DMS114 treated with DMSO at 0.1 percent for 48 hours (cell line): ENCODE measurements around the gene SF3B3.
"Not testable (repeated sequence)": the region's sequence is repeated elsewhere in the genome, so short reads cannot be mapped to it uniquely, and the experiment has no call there.

ENCODE experiments used
- DNase-seq: peaks from one replicate; lab custom pipeline; 2025; ENCODE audit not compliant: unreplicated experiment; lab: John Stamatoyannopoulos, UW

Gene SF3B3

DNA sequence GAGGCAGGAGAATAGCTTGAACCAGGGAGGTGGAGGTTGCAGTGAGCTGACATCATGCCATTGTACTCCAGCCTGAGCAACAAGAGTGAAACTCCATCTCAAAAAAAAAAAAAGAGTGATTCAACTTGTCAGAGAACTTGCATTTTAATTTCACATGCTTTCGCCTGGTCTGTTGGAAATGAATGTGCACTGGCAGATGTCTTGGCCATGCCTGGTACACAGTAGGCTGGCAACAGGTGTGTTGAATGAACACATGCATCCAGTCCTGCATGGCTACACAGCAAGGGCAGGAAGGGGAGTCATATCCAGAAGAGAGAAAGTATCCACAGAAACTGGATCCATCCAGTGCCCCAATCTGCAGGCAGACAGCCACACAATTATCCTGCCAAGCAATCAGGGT, 11.8 kb upstream of the SF3B3 start:
- no peak for DNase-seq

DNA sequence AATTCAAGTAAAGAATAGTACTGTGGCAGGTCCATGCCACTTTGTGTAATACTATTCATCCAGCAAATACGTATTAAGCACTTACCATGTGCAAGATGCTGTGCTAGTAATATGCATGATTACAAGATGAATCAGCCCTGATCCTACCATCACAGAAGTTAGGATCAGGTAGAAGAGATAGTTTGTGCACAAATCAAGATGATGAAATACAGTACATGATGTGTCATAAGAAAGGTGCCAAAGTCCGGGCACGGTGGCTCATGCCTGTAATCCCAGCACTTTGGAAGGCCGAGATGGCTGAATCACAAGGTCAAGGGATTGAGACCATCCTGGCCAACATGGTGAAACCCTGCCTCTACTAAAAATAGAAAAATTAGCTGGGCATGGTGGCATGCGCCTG, 11.2 kb upstream of the SF3B3 start:
- no peak for DNase-seq

DNA sequence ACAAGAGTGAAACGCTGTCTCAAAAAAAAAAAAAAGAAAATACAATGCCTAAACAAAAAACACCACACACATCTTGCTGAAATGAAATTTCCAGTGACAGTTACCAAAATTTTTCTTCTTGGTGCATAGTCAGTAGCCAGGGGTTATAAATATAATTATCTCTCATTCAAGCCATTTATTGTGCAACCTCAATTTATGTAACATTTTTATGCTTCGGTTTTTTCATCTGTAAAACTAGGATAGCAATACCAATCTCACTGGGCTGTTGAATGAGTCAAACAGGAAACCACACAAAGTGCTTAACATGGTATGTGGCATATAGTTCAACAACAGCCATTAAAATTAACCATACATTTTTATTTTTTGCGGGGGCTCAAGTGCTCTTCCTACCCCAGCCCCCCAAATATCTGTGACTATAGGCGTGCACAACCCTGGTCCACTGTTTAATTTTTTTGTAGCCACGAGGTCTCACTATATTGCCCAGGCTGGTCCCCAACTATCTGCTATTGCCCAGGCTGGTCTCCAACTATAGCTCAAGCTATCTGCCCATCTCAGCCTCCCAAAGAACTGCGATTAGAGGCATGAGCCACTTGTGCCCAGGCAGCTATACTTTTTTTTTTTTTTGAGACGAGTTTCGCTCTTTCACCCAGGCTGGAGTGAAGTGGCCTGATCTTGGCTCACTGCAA, 2.9 kb upstream of the SF3B3 start:
- no peak for DNase-seq

DNA sequence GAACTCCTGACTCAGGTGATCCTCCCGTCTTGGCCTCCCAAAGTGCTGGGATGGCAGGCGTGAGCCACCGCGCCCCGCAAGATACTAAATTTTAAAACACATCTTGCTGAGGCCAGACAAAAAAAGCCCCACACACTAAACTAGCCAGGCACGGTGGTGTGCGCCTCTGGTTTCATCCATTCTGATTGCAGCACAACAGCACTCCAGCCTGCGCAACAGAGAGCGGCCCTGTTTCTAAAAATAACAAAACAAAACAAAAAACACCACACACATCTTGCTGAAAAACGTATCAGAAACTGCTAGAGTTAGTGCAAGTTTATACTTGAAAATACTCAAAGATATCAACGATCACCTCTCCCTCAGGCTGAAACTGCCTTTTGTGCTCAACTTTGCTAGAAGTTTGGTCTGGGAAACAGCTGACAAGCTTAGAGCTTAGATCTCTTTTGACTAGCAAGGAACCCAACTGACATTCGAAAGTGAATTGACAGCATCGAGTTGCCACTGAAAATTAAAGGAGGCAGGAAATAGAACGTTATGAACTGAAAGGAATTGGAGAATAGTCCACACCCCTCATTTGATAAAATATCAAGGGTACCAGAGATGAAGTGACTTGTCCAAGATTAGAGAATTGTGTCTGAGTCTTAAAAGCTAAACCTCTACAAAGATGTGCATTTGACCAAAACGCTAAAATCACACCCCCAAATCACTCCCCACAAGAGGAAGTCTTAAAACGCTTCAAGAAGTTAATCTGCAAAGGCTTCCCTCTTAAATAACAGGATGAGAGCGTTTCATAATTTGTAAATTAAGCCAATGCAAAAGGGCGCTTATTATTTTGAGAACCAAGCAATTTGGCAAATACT, 1.2 kb upstream of the SF3B3 start:
- no peak for DNase-seq

DNA sequence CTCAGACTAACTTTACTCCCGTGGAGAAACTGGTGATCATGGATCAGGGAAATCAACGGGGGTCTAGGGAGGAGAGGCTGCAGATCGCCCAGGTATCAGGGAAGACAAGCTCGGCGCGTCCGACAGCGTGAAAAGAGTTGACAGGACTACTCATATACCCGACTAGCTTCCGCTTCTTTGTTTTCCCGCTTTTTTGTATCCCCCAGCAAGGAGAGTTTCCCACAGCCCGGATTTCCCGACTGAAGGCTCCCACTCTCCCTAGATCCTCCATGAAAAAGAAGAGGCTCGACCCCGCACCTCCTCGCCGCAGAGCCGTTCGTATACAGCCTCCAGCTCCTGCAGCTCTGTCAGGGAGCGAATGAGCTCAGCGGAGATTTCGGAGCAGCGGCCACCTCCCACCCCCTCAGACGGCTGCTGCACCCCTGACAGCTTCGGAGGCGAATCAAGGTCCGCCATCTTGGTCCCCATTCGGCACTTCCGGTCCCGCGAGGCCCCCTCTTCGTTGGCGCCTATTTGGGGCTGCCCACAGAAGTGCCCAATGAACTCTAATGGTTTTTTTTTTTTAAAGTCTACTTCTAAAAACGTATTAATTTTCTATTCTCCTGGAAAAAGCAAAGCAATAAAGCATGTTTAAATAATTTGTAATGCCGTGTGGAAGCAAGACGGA, 407 bp upstream of the SF3B3 start, which contains the start of gene COG4:
TSS of gene COG4 (minus strand) at position 479 of the 667 bp plus-strand sequence. CDS start at position 468, 11 bp downstream.
- DNase-seq = peak; percentile 87

DNA sequence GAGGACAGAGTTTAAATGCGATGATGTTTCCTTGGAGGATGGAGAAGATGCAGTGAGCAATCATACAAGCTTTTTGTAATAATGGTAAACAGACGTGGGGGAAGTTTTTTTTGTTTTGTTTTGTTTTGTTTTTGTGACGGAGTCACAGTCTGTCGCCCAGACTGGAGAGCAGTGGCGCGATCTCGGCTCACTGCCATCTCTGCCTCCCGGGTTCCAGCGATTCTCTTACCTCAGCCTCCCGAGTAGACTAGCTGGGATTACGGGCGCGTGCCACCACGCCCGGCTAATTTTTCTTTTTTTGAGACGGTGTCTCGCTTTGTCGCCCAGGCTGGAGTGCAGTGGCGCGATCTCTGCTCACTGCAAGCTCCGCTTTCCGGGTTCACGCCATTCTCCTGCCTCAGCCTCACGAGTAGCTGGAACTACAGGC, 796 bp downstream of the SF3B3 start:
- DNase-seq = not testable (repeated sequence)

DNA sequence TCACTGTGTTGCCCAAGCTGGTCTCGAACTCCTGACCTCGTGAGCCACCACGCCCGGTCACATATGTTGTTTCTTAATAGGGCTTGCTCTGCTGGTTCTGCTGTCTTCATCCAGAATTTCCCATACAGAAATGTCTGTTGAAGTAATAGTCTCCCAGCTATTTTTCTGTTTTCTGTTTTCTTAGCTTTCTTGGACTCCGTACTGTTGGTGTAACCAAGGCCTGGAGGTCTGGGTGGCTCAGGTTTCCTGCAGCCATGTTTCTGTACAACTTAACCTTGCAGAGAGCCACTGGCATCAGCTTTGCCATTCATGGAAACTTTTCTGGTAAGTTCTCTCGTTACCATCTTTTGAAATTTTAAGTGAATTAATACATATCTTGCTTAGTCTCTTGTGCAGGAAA, 2.8 kb downstream of the SF3B3 start:
- DNase-seq = no peak

DNA sequence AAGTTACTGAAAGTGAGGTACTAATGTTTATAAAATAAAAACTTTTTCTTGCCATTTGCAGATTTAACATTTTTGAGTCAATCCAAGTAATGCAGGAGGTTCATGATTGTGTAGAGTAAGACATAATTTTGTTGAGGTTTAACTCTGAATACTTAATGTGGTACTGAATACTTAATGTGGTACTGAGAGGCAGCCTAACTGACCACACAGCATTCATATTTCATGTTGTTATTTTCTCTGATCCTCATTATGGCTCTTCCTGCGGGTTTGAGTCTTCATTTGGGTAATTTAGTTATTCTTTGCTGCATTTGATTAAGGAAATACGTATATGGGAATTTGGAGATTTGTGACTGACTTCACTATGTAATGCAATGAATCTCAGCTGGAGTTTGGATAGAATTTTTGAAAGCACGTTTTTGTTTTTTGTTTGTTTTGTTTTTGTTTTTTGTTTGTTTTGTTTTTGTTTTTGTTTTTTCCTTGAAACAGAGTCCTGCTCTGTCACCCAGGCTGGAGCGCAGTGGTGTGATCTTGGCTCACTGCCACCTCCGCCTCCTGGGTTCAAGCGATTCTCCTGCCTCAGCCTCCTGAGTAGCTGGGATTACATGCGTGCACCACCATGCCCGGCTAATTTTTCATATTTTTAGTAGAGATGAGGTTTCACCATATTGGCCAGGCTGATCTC, 3.8 kb downstream of the SF3B3 start:
- no peak for DNase-seq

DNA sequence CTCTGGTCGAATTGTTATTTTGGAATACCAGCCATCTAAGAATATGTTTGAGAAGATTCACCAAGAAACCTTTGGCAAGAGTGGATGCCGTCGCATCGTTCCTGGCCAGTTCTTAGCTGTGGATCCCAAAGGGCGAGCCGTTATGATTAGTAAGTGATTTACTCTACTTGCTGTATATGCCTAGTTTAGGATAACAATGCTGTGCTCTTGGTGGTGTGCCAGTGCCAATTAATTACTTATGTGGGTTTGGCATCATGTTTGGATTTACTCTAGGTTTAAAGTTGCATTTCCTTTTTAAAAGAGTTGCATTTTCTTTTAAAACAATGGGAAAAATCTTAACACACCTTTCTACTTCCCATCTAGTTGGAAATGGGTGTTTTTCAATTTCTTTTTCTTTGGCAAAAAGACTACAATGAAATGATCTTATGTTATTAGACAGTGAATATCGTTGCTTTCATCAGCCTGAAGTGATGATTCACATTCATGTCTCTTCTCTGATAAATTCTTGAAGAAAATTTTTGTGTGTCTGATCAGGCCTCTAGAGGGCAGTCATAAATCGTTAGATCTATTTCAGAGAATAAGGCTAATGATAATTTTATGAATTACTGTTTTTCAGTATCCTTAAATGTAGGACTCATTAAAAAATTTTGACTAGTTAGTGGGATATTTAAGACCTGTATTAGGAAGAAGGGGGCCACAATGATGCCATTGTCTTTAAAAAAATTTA, 5.6 kb downstream of the SF3B3 start:
- DNase-seq = peak; percentile 41

DNA sequence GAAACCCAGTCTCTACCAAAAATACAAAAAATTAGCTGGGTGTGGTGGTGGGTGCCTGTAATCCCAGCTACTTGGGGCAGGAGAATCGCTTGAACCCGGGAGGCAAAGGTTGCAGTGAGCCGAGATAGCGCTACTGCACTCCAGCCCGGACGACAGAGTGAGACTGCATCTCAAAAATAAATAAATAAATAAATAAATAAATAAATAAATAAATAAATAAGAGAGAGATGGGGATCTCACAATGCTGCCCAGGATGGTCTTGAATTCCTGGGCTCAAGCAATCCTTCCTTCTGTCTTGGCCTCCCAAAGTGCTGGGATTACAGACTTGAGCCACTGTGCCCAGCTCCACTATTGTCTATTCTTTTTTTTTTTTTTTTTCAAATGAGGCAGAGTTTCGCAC, 6.3 kb downstream of the SF3B3 start:
- not testable (repeated sequence) for DNase-seq

DNA sequence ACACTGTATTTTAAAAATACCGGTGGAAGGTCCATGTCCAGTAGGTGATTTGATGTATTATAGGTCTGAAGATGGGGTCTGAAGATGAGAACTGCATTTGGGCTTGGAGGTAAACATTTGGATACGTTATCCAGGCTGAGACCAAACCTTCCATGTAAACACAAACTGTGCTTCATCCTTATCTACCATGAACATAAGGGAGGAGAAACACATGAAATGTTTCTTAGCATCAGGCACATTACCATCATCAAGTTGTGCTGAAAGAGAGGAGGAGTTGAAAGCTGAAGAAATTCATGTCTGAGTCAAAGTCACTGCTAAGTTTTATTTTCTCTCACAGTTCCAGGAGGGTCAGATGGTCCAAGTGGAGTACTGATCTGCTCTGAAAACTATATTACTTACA, 11.4 kb downstream of the SF3B3 start:
- DNase-seq = no peak

DNA sequence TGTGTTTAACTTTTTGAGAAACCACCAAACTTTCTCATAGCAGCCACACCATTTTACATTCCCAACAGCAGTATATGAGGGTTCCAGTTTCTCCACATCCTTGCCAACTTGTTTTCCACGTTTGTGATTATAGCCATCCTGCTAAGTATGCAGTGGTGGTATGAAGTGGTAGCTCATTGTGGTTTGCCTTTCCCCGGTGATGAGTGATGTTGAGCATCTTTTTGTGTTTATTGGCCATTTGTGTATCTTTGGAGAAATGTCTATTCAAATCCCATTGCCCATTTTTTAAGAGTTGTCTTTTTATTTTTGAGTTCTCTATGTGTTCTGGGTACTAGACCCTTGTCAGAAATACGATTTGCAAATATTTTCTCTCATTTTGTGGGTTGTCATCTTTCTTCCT, 17.4 kb downstream of the SF3B3 start:
- DNase-seq = no peak

DNA sequence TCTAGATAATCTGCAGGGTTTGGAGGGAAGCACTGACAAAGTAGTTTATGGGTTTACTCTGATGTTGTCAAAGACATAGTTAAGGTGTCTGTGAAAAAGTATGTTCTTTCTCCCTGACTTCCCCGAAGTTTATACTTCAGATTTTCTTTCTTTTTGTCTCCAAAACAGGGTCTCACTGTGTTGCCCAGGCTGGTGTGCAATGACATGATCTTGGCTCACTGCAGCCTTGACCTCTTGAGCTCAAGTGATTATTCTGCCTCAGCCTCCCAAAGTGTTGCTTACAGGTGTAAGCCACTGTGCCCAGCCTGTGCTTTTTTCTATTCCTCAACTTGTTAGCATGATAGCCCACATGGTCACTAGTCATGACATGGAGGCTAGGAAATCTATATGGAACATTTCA, 20.9 kb downstream of the SF3B3 start:
- DNase-seq = no peak

DNA sequence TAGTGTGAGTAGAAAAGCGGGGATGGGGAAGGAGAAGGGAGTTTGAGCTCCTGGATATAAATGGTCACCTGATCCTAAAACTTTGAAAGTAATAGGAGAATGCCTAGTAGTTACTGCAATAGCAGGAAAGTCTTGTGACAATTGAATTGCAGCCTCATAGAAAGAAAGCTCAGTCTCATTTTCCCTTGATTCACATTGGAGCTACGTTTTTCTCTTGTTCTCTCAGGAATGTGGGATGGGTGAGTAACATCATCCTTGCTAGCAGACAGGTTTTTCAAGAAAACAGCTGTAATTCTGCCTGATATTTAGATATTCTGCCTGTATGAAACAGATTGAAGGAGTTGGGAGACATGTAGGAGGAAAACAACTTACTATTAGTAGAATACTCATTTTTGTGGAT, 25.3 kb downstream of the SF3B3 start:
- no peak for DNase-seq

DNA sequence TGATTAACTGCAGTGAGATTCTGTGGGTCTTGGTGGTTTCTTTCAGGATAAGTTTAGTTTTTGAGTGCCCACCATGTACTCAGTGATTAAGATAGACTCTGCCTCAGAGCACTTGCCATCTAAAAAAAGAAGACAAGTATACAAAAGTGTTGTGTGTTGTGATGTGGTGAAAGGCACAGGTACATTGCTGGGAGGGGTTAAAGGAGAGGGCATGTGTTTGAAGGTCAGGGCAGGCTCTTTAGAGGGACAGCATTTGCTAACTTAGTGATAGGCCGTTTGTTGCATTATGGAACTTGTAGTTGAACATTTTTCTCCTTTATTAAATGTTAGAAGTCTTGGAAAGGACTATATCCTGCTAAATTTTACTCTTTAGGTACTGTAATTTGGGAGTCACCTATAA, 26.5 kb downstream of the SF3B3 start:
- no peak for DNase-seq

DNA sequence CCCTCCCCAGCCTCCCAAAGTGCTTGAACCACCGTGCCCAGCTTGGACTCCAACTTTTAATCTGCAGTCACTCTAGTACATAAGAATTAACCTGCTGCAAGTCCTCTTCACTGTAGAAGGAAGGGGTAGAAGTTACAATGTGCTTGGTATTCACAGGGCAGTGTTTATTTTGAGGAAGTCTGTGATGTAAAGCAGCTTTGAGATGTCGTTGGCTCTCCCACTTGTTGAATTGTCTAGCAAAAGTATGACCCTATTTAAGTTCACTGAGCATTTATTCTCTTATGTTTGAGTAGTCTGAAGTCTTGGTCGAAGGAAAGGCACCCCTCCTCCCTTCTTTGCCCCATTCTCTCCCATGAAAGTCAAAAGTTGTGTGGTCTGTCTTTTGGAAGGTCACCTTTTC, 28.2 kb downstream of the SF3B3 start:
- DNase-seq = no peak

DNA sequence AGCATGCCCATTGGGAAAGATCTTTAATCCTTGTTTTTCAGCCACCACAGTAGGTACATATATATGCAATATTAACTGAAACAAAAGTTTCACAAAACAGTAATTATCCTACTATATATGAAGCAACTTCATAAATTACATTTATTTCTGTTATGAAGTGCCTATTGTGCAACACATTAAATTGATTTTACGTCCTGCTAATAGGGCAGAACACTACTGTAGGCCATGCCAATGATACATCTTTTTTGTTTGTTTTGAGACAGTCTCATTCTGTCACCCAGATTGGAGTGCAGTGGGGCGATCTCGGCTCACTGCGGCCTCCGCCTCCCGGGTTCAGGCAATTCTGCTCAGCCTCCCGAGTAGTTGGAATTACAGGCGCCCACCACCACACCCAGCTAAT, 29.1 kb downstream of the SF3B3 start:
- no peak for DNase-seq

DNA sequence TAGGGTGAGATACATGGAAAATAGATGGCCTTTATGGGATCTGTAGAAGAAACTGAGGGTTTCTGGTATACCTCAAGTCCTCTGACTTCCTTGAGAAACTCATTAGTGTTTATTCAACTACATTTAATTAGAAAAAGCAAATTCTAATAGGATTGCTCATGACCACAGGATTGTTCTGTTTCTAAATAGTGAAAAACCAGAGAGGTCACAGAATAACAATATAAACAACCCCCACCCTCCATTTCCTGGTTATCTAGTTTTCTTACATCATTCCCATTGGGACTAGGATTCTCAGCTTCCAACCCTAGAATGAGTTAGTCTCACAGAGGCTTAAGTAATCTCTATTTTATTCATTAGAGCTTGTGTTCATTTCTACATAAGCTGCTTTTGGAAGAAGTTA, 30.0 kb downstream of the SF3B3 start:
- DNase-seq = no peak

DNA sequence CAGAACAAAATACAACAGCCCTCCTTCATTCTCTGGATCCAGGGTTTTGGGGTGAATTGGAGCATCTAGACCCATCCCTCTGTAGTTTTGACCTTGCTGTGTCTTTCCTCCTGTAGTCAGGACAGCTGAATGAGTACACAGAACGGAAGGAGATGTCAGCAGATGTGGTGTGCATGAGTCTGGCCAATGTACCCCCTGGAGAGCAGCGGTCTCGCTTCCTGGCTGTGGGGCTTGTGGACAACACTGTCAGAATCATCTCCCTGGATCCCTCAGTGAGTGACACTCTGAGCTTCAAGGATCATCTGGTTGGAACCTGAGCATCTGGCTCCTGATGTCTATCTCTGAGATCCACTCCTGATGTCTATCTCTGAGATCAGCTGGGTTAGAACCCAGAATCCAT, 32.4 kb downstream of the SF3B3 start:
- DNase-seq = no peak

DNA sequence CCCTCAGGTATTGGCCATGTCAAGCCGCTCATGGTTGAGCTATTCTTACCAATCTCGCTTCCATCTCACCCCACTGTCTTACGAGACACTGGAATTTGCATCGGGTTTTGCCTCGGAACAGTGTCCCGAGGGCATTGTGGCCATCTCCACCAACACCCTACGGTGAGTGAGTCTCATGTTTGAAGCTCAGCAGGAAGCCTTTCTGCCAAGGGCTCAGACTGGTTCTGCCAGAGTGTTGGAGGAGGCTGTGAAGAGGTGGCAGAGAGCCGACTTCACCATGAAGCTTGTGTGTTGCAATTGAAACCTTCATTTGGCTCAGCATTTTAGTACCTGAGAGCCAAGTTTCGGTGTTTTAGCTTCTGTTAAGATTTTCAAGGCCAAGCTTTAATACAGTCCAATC, 38.0 kb downstream of the SF3B3 start:
- DNase-seq = no peak

DNA sequence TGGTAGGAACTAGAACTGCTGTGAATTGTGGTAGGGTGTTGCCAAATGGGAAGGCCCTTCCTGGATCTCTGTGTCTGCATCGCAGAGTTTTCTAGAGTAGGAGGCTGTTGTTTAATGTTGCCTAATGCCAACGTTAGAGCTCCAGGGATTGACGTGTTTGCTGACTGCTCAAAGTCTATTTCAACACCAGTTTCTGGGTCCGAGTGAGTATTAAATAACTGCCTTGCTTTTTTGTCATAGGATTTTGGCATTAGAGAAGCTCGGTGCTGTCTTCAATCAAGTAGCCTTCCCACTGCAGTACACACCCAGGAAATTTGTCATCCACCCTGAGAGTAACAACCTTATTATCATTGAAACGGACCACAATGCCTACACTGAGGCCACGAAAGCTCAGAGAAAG, 40.0 kb downstream of the SF3B3 start:
- DNase-seq = no peak
